ENCODE results near the gene PSMG1. TPM values are rescaled to one million over a fixed set of nuclear protein-coding genes. Genes with fewer than 3 reads are reported as not detected.

Gene PSMG1
- total RNA-seq, 1 donor from 2014 or later = 27.3 TPM

GRCh38 chr21:39125752-39126485 lies 57.3 kb downstream of the PSMG1 start:
- peak in 1 of 2 donors; percentile 57 for DNase-seq (ENCODE audit: low spot score in 2 of 2)
- FAIRE-seq = no peak

Other genes starting within 250 kb of the PSMG1 start
- 399 TPM for gene BRWD1, start 130.2 kb upstream of the PSMG1 start, total RNA-seq
- 143 TPM for gene HMGN1, start 165.6 kb upstream of the PSMG1 start, total RNA-seq

Measured in frontal cortex (tissue), 4 donors.